Medulla oblongata (tissue), 1 donor: Measurements from ENCODE around the gene EXOSC1.
"Not testable (repeated sequence)": the region's sequence is repeated elsewhere in the genome, so short reads cannot be mapped to it uniquely, and the experiment has no call there.

ENCODE experiments used
- DNase-seq: peaks from one replicate; pipeline ENCODE4 v3.0.0-alpha.2; 2015; ENCODE audit errors: extremely low spot score

EXOSC1 gene, protein sequence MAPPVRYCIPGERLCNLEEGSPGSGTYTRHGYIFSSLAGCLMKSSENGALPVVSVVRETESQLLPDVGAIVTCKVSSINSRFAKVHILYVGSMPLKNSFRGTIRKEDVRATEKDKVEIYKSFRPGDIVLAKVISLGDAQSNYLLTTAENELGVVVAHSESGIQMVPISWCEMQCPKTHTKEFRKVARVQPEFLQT

DNA sequence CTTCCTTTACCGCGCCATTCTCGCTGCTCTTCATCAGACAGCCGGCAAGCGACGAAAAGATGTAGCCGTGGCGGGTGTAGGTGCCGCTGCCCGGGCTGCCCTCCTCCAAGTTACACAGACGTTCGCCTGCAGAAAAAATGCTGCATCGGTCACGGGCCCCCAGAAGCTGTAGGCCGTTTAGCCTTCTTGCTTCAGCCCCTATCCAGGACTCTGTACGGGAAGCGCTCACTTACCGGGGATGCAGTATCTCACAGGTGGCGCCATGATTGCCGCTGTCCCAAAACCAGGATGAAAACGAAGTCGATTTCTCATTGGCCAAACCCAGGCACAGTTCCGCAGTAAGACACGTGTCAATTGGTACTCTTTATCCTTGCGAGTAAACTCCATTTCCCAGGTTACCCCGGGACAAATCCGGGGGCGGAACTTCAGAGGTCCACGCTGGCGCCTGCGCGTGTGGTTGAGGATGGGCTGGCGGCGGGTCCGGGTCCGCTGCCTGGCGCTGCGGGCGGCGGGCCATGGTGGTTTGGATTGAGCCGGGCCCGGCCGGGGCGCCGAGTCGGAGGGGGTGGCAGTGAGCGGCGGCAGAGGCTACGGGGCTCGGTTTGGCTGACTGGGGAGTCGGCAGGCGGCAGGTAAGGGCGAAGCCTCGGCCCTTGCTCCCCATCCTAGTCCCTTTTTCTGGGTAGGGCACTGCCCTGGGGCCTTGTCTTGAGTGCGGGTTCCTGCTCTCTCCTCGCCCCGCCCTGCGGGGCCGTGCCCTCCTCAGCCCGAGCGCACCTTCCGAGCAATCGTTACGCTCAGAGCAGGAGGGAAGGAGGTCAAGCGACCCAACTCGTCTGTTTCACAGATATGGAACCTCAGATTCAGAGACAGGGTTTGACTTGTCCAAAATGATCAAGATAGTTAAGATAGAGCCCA, at the start of gene EXOSC1, which contains the start of gene ZDHHC16:
EXOSC1 (minus strand) TSS at position 285 of the 918 bp plus-strand sequence; CDS start at position 264, 21 bp downstream.
ZDHHC16 (plus strand) TSS at position 454 of the 918 bp plus-strand sequence. CDS start 5,501 bp downstream, outside the sequence.
- peak; percentile 99 for DNase-seq

DNA sequence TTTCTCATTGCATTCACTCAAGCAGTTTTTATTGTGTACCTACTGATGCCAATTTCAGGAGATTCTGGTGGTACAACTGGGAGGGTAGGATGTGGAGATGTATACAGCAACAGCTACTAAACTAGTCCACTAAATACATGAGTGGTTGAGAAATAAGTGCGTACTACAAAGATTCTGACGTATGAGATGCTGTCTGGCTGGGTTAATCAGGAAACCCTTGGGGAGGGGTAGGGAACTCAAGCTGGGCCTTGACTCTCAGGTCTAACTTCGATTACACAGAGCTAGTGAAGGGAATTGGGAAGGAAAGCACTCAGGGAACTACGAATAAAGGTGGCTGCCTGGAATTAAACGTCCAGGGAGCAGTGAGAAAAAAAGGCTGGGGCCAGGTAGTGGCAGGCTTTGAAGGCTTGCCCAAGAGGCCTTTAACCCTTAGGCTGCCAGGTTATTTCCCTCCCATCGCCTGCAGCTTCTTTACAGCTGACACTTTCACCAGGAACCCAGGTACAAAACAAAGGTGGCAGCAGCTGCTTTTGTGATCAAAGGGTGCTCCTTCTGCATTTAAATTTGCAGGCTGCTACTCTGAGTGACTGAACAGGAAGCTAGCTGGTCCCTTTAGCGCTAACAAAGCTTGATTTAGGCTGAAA, 49.2 kb upstream of the EXOSC1 start:
- peak; percentile 20 for DNase-seq

DNA sequence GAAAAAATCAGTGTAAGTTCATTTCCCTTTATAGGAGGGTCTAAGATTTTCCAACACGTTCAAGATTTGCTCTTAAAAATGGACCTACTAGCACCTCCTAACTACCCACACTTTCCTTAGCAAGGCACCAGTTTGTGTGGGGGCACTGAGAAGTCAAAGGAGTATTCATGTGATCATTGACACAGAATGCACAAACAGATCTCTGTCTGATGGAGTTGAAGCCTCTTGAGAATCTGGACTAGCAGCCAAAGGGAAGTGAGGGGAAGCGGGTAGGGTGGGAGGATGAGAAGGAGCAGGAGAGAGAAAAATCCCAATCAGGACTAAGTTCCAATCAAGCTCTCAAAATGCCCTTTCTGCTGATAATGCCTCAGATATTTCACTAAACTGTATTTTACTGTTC, 48.3 kb upstream of the EXOSC1 start:
- peak; percentile 94 for DNase-seq

DNA sequence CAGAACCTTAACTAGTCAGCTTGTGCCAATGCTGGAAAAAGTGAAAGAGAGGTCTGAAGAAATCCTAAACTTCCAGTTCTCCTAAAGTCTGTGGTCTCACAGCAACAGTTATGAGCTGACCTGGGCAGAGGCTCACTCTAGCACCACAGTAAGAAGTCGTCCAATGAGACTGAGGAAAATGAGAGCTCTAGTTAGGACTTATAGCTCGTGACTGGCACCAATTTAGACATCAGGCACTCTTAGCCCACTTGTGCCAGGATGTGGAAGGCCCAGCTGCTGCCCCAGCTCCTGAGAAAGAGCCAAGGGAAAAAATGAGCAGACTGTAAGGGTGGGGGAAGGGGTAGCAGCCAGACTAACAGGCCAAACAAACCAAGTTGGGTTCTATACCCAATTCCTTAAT, 44.8 kb upstream of the EXOSC1 start:
- DNase-seq: peak; percentile 85

DNA sequence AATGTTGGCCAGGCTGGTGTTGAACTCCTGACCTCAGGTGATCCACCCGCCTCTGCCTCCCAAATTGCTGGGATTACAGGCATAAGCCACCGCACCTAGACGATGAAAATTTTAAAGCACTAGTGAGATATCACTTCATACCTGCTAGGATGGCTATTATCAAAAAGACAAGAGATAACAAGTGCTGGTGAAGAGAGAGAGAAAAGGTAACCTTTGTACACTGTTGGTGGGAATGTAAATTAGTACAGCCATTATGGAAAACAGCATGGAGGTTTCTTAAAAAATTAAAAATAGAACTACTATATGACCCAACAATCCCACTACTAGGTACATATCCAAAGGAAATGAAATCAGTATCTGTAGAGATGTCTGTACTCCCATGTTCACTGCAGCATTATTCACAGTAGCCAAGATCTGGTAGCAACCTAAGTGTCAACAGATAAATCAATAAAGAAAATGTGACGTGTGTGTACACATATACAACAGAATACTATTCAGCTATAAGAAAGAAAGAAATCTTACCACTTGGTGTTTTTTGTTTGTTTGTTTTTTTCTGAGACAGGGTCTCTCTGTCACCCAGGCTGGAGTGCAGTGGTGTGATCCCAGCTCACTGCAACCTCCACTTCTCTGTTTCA, 40.0 kb upstream of the EXOSC1 start:
- no peak for DNase-seq

DNA sequence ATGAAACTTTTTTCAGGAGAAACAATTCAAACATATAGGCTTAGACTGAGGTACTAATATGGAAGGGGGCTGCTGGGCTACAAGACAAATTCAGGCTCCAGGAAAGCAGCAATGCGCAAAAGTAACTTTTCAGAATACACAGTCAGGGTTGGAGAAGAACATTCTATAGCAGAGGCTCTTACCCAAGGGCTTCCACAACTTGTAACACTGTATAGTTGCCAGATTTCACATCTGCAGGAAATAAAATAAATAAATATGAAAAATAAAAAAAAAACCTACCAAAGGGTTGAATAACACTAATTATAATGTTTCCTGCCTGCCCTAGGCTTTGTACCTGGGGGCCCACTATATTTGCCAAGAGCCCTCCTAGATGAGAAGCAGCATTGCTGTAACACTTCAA, 38.1 kb upstream of the EXOSC1 start:
- DNase-seq: no peak

DNA sequence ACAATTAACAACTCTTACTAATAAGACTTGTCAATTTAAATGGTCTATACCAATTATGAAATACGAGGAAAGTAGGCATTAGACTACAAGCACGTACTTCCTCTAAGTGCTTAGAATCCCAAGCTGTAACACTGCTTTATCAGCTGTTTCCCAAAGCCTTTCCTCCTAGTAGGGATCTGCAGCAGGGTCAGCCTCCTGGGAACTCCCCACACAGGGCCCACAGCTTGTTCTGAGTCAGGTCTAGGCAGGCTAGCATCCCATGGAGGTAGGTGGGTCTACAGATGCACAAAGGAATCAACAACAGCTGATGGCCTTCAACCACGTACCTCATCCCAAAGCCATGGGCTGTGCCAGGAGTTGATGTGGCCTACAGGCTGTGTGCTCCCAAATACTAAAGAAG, 37.7 kb upstream of the EXOSC1 start:
- no peak for DNase-seq

DNA sequence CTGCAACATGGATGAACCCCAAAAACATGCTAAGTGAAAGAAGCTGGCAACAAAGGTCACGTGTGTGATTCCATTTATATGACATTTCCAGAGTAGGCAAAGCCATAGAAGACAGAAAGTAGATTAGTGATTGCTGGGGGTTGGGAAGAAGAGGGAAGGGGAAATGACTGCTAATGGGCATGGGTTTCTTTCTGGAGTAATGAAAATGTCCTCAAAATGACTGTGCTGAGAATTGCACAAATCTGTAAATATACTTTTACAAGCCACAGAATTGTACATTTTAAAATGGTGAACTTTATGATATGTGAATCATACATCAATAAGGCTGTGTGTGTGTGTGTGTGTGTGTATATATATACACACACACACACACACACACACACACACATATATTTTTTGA, 36.6 kb upstream of the EXOSC1 start:
- DNase-seq: no peak

DNA sequence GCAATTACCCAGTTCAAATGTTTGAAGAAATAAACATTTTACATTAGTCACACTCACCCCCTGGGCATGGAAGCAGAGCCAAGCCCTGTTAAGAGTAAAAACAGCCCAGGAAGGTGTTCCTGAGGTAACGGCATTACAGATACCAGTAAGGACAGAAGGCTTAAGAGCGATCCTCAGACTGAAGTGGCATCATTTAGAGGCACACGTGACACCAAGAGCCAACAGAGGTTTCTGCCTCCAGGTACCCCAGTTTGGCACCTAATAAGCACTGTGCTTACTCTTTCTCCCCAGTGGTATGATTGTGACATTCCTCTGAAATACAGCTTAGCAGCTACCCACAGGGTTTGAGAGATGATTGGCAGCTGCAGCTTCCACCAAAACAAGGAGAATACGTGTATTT, 35.3 kb upstream of the EXOSC1 start:
- no peak for DNase-seq

DNA sequence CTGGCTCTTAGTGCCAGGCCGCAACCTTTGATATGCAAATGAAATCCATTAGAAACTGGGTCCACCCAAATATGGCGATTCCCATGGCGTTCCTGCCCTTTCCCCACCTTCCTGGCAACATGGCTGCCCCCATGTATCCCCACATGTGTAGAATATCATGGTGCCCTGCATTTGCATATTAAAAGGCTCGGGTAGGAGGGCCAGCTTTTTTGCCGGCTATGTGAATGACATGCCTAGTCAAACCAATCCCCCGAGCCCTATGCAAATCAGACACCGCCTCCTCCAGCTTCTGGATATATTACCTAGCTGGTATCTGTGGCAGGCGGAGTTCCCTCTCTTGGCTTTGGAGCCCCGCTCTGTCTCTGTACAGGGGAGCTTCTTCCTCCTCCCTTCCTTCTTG, 34.1 kb upstream of the EXOSC1 start:
- DNase-seq: no peak

DNA sequence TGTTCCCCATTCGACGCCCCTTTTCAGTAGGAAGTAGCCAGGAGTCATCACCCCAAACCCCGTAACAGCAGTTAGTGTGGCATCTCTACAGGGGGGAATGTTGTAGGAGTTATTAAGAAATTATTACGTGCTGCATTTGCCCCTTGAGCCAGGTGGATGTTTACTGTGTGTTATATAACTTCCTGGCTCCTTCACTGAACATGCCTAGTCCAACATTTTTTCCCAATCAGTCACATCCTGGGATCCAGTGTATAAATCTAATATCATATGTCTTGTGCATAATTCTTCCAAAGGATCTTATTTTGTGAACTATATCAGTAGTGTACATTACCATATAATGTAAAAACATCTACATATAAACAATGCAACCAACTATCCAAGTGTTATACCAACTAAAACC, 33.6 kb upstream of the EXOSC1 start:
- DNase-seq: not testable (repeated sequence)

DNA sequence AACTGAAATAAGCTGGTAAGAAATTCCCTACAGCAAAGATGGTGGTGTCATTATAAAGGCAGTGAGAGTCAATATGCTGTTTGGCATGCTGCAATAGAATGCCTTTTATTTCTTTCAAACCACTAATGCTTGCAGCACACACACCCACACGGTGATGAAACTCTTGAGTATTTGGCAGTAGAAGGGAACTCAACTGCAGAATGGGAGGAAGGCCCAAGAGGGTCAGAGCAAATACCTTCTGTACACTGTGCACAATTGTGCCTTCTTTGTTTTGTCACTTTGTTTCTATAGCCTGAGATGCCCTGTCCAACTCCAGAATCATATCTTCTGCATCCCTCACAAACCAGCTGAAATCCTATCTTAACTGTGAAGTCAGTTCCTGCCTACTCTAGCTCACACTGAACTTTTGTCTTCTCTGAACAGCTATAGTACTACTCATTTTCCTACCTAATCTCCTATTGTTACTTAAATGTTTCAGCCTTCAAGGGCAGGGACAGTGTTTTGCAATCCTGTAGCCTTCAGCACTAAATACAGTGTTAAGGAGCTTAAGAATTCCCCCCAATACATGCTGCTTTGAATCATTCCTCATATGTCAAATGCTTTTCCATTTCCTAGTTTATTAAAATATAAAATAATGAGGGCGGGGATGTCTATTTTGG, 30.3 kb upstream of the EXOSC1 start:
- DNase-seq: no peak

DNA sequence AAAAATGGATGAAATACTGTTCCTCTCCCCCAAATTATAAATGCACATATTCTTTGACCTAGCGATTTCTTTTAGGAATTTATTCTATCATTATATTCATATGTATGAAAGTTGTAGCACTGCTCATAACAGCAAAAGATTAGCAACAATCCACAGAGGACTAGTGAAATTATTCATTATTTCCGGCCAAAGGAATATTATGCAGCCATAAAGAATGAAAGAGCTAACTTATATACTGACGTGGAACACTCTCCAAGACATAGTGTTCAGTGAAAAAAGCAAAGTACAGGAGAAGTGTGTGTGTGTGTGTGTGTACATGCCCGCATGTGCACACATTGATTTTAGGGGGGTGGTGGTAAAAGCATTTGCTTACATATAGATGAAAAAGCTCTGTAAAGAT, 29.1 kb upstream of the EXOSC1 start:
- DNase-seq: no peak

DNA sequence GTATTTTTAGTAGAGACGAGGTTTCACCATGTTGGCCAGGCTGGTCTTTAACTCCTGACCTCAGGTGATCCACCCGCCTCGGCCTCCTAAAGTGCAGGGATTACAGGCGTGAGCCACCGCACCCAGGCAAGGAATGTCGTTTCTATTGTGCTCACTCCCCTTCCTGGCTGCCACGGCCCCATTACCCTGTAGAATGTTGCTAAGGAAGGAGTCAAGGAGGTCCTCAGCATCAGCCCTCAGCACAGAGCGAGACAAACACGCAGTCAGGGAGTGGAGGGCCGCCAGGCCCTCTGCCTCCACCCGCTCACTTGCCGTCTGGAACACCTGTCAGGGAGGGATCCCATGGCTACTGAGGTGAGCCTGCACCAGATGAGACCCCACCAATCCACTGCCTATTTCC, 23.0 kb upstream of the EXOSC1 start:
- DNase-seq: not testable (repeated sequence)

DNA sequence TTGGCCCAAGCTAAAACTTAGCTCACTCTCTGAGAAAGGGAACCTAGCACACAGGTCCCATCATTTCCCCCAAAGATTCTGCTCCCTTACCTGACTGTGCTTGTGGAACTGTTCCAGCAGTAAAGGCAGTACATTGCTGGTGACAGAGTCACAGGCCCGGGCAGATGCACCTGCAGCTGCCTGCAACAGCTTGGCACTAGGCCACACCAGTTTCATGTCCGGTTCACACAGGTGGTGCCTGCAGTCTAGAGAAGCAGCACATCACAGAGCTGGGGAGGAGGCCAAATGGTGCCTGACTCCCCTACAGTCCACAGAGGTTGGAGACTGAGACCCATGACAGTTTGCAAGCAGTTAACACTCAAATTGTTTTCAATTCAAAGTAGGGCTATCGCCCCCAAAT, 22.4 kb upstream of the EXOSC1 start:
- no peak for DNase-seq

DNA sequence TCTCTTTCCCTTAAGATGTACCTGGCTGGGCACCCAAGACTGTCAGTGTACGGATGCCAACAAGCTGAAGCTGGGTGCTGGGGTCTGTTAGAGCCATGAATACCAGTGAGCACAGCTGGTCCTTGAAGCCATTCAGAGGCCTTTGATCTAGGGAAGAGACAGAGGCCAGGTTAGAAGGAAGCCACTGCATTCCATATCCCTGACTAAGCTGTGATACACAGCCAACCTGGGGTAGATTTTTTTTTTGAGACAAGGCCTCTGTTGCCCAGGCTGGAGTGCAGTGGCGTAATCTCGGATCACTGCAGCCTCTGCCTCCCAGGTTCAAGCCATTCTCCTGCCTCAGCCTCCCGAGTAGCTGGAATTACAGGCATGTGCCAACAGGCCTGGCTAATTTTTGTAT, 20.9 kb upstream of the EXOSC1 start:
- no peak for DNase-seq

DNA sequence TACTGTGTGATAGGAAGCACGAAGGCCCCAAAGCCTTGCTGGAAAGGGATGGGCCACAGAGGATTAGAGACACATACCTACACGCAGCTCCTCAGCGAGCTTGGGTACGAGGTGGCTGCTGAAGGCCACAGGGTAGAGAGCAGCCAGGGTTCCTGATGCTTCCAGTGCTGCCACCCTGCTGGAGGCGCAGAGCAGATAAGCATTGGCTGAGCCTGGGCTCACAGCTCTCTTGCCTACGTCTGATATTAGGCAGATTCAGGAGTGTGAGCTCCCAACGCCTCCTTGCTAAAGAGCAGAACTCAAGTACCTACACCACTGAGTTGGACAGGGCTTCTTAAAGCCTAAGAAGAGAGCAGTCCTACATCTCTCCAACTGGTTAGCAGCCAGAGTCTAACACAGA, 20.2 kb upstream of the EXOSC1 start:
- no peak for DNase-seq

DNA sequence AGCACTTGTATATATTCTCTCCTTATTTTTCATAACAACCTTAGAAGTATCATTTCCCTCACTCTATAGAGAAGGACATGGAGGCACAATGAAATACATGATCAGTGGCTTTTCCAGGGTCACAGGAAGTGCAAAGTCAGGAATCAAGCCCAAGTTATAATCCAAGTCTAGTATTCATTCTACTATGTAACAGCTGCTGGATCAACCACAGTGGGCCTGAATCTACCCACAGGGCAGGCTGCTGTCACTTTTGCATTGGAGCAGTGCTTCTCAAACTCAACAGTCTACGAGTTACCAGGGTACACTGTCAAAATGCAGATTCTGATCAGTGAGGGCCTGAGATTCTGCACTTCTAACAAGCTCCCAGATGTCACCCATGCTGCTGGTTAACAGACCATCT, 18.4 kb upstream of the EXOSC1 start:
- no peak for DNase-seq

DNA sequence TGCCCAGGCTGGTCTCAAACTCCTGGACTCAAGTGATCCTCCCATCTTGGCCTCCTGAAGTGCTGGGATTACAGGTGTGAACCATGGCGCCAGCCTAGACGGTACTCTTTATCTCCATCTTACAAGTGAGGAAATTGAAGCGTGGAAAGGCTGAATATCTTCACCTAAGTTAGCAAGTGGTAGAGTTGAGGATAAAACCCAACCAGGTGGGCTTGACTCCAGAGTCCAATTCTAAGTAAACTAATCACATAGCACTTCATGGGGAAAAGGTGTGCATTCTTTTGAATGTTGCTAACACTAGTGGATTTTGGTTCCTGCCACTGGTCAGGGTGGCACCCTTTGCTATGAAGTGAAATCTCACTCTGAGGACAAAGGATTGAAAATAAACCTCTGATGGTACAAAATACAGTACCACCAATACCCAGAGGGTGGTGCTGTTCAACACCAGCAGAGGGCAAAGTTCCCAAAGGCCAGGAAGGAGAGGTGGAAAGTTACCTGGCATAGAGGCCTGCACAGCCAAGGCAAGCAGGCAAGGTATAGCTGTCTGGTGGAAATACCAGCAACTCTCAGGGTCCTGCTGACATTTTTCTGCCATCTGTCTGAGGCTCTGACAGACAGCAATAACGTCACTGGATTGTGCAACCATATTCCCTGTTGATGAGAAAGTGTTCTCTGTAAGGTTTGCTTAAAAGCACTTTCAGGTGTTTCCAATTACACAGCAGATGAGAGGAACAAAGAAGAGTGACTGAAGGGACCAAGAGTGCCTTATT, 17.7 kb upstream of the EXOSC1 start:
- DNase-seq: peak; percentile 74

DNA sequence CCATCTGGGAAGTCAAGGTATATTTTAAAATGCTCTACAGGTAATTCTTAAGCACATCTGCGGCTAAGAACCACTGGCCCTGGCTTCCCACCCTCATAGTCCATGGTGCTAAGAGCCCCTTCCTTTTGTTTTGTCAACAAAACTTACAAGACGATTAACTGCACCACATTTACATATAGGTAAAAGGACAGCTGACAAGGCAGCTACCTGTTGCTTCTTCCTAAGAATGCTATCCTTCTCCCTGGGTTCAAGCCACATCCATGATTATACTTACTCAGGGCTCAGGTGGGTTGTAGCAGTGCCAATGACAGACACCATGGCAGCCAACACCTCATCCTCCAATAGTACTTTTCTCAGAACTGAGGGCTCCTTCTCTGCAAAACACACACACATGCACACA, 16.5 kb upstream of the EXOSC1 start:
- DNase-seq: no peak

DNA sequence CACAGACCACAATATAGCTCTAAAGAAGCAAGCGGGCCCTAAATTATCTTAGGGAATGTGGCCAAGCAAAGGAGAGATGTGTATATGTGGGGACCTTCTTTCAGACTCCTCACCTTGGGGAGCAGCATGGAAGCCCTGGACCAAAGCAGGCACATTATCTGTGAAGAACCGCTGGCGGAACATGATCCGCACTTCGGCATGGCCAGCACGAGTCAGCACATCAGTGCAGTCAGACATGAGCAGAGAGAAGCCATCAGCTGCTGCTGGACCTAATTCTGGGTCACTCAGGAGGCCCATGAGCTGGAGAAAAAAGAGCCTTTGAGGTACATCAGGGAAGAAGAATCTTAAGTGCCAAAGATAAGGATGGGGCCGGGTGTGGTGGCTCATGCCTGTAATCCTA, 14.1 kb upstream of the EXOSC1 start:
- DNase-seq: no peak
